ENCODE measurements around the gene TCF7. TPM values are rescaled to one million over a fixed set of nuclear protein-coding genes. Genes with fewer than 3 reads are reported as not detected.

Gene TCF7
- total RNA-seq, 1 experiment from 2014 or later = 18.2 TPM

GRCh38 chr5:134131165-134131564 is 16.7 kb downstream of the TCF7 start:
- no peaks in the 10 kb centered on the region for H3K27me3 Mint-ChIP-seq (ENCODE audit: low read depth)

More at GRCh38 chr5:134131165-134131564, 16.7 kb downstream of the TCF7 start:
- Histone ChIP-seq H3K56ac (ENCODE audit: insufficient read length, low read depth, low read length) (no peak overlapping the region), H4K20me1 (ENCODE audit: control insufficient read depth, insufficient read depth, insufficient read length) (peaks cover 3% of the 10 kb centered on the region), H3K27ac (ENCODE audit: insufficient read length, low read depth, low read length) (no peak overlapping the region), H4K5ac (ENCODE audit: insufficient read length, low read depth, low read length) (no peak overlapping the region), H2AFZ (ENCODE audit: low read length) (no peak overlapping the region), H2BK15ac (ENCODE audit: low read depth, low read length) (no peak overlapping the region), H2AK5ac (ENCODE audit: insufficient read length, low read length) (no peak overlapping the region), H3K79me1 (ENCODE audit: insufficient read depth, low read depth, low read length, poor library complexity, severe bottlenecking) (no peaks in the 10 kb centered on the region), H3K4ac (ENCODE audit: low read depth, low read length) (no peak overlapping the region), H4K8ac (replicated peaks; ENCODE audit: insufficient read length, low read depth, low read length) (no peak overlapping the region), H3K4me2 (ENCODE audit: insufficient read depth, insufficient read length, low read length) (no peak overlapping the region), H3K79me2 (ENCODE audit: insufficient read depth, low read length) (no peaks in the 10 kb centered on the region; the same call in 1 of the 2 replicates), H2BK5ac (ENCODE audit: insufficient read length, low read length) (no peak overlapping the region), H3K9ac (ENCODE audit: extremely low read depth, insufficient read length, low read length) (no peak overlapping the region), H3K9me3 (ENCODE audit: control insufficient read depth, low read depth, low read length) (no peaks in the 10 kb centered on the region), H3K23me2 (ENCODE audit: insufficient read length, low read depth, low read length, poor library complexity, severe bottlenecking) (no peaks in the 10 kb centered on the region), H3K27me3 (ENCODE audit: insufficient read depth, low read length) (no peaks in the 10 kb centered on the region), H2BK20ac (ENCODE audit: low read depth, low read length, poor library complexity, severe bottlenecking) (no peak overlapping the region), H2BK12ac (ENCODE audit: insufficient read length, low read depth, low read length) (no peak overlapping the region), H4K91ac (ENCODE audit: insufficient read length, low read depth, low read length) (no peak overlapping the region), H3T11ph (ENCODE audit: low read length) (no peak overlapping the region), H3K4me1 (ENCODE audit: insufficient read depth, low read length) (no peaks in the 10 kb centered on the region), H2BK120ac (ENCODE audit: low read depth, low read length, poor library complexity, severe bottlenecking) (no peak overlapping the region), H3K23ac (ENCODE audit: insufficient read length, low read depth, low read length) (no peak overlapping the region), H3K18ac (ENCODE audit: insufficient read length, low read depth, low read length) (no peak overlapping the region), H3K14ac (ENCODE audit: insufficient read depth, low read length) (no peak overlapping the region; the same call in 1 of the 2 replicates)
- no peak for DNase-seq
- Mint-ChIP-seq H3K27ac (peak overlapping the region in 1 of 3 experiments; percentile 74; a peak in 1 of 7 replicates), H3K4me3 (no peak overlapping the region), H3K36me3 (ENCODE audit: insufficient read depth in 1 of 3, low read depth in 3 of 3) (peaks cover 5 to 12% (median 7%) of the 10 kb centered on the region in 3 experiments; a peak in 6 of 7 replicates), H3K9me3 (no peaks in the 10 kb centered on the region), H3K4me1 (peaks cover 0 to 10% of the 10 kb centered on the region in 2 experiments)
- no CpG with 5 or more reads among the region's 3 CpGs for WGBS (ENCODE audit: extremely low coverage, insufficient read length, low lambda C conversion rate)
- no peak for TF ChIP-seq CTCF (conservative IDR thresholded peaks at IDR 0.05)

Measured in H9 (cell line).